OCI-LY7 (cell line): ENCODE results near the gene HERPUD2. TPM values are rescaled to one million over a fixed set of nuclear protein-coding genes. Genes with fewer than 3 reads are reported as not detected.
"Not testable (repeated sequence)": the region's sequence is repeated elsewhere in the genome, so short reads cannot be mapped to it uniquely, and the experiment has no call there.

Source experiments
- BruUV-seq: library from RNA; stranded (reverse); fragments of 400-500 nt; replicated peaks from 2 replicates; lab custom pipeline; 2021; lab: Mats Ljungman, UMichigan
- CTCF ChIA-PET: fragments of 300-600 bp; sonication (Branson Sonifier 250); formaldehyde crosslinking; loops from one replicate; lab custom pipeline; 2022; ENCODE audit warnings: antibody characterized with exemption; ENCODE audit not compliant: unreplicated experiment; lab: Charles Lee
- POLR2A ChIA-PET: fragments of 300-600 bp; sonication (Branson Sonifier 250); formaldehyde crosslinking; loops from one replicate; lab custom pipeline; 2022; ENCODE audit warnings: antibody characterized with exemption; lab: Charles Lee
- DNase-seq: peaks from one replicate; pipeline ENCODE4 v3.0.0-alpha.2; 2015; ENCODE audit warnings: low spot score
- H2AFZ ChIP-seq: fragments of 200-600 bp; sonication (generic), shearing (Covaris generic); 2 replicates; pipeline ENCODE4 v1.6.1; 2014; ENCODE audit warnings: mild to moderate bottlenecking, antibody characterized with exemption, low read length, moderate library complexity
- H3K27ac ChIP-seq: fragments of 200-600 bp; sonication (generic); 2 replicates; pipeline ENCODE4 v1.5.1; 2014; ENCODE audit warnings: mixed run types, low read depth, mild to moderate bottlenecking, moderate library complexity, low read length, inconsistent platforms; ENCODE audit not compliant: poor library complexity, severe bottlenecking
- H3K36me3 ChIP-seq: fragments of 200-600 bp; sonication (generic); 2 replicates; pipeline ENCODE4 v1.6.1; 2014; ENCODE audit warnings: mild to moderate bottlenecking, antibody characterized with exemption, low read length, moderate library complexity, mixed read lengths; ENCODE audit not compliant: insufficient read depth
- H3K4me1 ChIP-seq: fragments of 200-600 bp; sonication (generic); 2 replicates; pipeline ENCODE4 v1.5.1; 2014; ENCODE audit warnings: mild to moderate bottlenecking, low read length; ENCODE audit not compliant: insufficient read depth, poor library complexity, severe bottlenecking
- H3K4me2 ChIP-seq: fragments of 200-600 bp; sonication (generic); 2 replicates; pipeline ENCODE4 v1.6.1; 2014; ENCODE audit warnings: mild to moderate bottlenecking, low read length
- H3K4me3 ChIP-seq: fragments of 200-600 bp; sonication (generic); 2 replicates; pipeline ENCODE4 v1.5.1; 2014; ENCODE audit warnings: mild to moderate bottlenecking, low read depth, low read length; ENCODE audit not compliant: poor library complexity, severe bottlenecking
- H3K79me2 ChIP-seq: fragments of 200-600 bp; sonication (generic); 2 replicates; pipeline ENCODE4 v1.6.1; 2016; ENCODE audit warnings: low read depth, mild to moderate bottlenecking, low read length, moderate library complexity, mixed read lengths; ENCODE audit not compliant: insufficient read depth
- H3K9me2 ChIP-seq: fragments of 200-600 bp; sonication (generic); 2 replicates; pipeline ENCODE4 v1.6.1; 2016; ENCODE audit warnings: mild to moderate bottlenecking, low read length, mixed read lengths; ENCODE audit not compliant: insufficient read depth
- H3K9me3 ChIP-seq: fragments of 200-600 bp; sonication (generic); 2 replicates; pipeline ENCODE4 v1.6.1; 2014; ENCODE audit warnings: mild to moderate bottlenecking, mixed run types, low read length, mixed read lengths
- H4K20me1 ChIP-seq: fragments of 200-600 bp; sonication (generic); 2 replicates; pipeline ENCODE4 v1.6.1; 2014; ENCODE audit warnings: mild to moderate bottlenecking, antibody characterized with exemption, low read length, moderate library complexity, mixed read lengths; ENCODE audit not compliant: insufficient read depth
- CTCF ChIP-seq: fragments of 200-600 bp; sonication (generic); conservative IDR thresholded peaks from 2 replicates; pipeline ENCODE4 v1.5.1; 2014; ENCODE audit warnings: mild to moderate bottlenecking, antibody characterized with exemption, low read length, moderate library complexity, mixed read lengths
- EZH2phosphoT487 ChIP-seq: fragments of 200-600 bp; sonication (generic); IDR thresholded peaks from 2 replicates; pipeline ENCODE4 v1.6.1; 2018; ENCODE audit warnings: low read depth, borderline replicate concordance, mild to moderate bottlenecking, mixed run types, antibody characterized with exemption, low read length, moderate library complexity, mixed read lengths
- intact Hi-C: fragments of 100-400 bp; cut with micrococcal nuclease; formaldehyde crosslinking; loops from one replicate; pipeline ENCODE4 v1.10.0; 2022; ENCODE audit not compliant: unreplicated experiment
- total RNA-seq, 2 experiments: library from RNA; depleted of rRNA in 1 of 2; stranded (reverse); fragments of >200 nt in 1 of 2; shearing (Covaris generic) in 1 of 2; gene quantifications; 2 replicates each; pipeline ENCODE4 v1.2.3, GENCODE V29; 2014 to 2022

HERPUD2 gene
- total RNA-seq, 2 experiments from 2014 or later, result 11.9 to 20.6 TPM

- Histone ChIP-seq H3K4me1 (peaks cover 66% of the 10 kb centered on the region), H2AFZ (peak overlapping the region; percentile 51; the same call in 1 of the 2 replicates), H3K4me3 (peak overlapping the region; percentile 87), H3K9me3 (no peaks in the 10 kb centered on the region), H3K27ac (peak overlapping the region; percentile 68), H3K4me2 (peak overlapping the region; percentile 98), H3K36me3 (no peaks in the 10 kb centered on the region; the same call in 1 of the 2 replicates), H4K20me1 (peaks cover 10% of the 10 kb centered on the region; the same call in 1 of the 2 replicates), H3K79me2 (peaks cover 85% of the 10 kb centered on the region), H3K9me2 (no peaks in the 10 kb centered on the region)
- peak; percentile 30 for DNase-seq
- intact Hi-C loops, result loop anchor here (5.0 to 10.0 kb wide), 2 partner anchors 596 to 703 kb away; no protein-coding TSS in a partner anchor
- BruUV-seq, result no TSS peak
- no peak for TF ChIP-seq CTCF
- no peak for TF ChIP-seq EZH2phosphoT487
- ChIA-PET POLR2A (interaction anchor here (0.5 to 11.6 kb wide), 6 partner anchors 14 to 109 kb away, joined by 3 to 98 read pairs (median 5); partner anchors contain the start of gene SEPTIN7), CTCF (no interaction called here)
These were observed 3.6 kb downstream of the HERPUD2 start for GRCh38 chr7:35691366-35691765.

DNA sequence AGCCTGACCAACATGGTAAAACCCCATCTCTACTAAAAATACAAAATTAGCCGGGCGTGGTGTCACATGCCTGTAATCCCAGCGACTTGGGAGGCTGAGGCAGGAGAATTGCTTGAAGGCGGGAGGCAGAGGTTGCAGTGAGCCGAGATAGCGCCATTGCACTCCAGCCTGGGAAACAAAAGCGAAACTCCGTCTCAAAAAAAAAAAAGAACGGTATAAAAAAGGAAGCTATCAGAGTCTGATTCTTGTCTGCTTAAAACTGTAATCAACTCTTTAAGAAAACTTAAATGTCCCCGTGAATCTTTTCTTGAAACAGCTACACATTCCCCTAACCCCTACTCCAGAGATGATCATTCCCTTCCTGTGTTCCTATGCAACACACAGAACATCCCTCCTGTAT lies 4.3 kb downstream of the HERPUD2 start:
- intact Hi-C loops, result loop anchor here (5.0 to 10.0 kb wide), 2 partner anchors 597 to 704 kb away; no protein-coding TSS in a partner anchor
- peak; percentile 34 for DNase-seq

DNA sequence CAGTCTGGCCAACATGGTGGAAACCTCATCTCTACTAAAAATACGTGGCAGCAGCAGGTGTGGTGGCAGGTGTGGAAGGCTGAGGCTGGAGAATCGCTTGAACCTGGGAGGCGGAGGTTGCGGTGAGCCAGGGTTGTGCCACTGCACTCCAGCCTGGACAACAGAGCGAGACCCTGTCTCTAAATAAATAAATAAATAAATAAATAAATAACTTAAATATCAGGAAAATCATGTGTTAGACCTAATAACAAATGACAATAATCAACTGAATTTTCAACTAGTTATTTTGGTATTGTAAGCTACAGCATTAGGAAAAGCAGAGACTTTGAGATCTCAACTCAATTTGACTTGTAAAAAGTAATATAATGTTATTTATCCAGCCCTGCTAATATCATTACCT lies 9.2 kb downstream of the HERPUD2 start:
- Histone ChIP-seq H3K4me2 (no peak overlapping the region), H3K36me3 (peaks cover 12% of the 10 kb centered on the region), H3K4me3 (no peak overlapping the region), H3K9me3 (no peaks in the 10 kb centered on the region; the same call in 1 of the 2 replicates), H3K4me1 (peaks cover 44% of the 10 kb centered on the region), H2AFZ (no peak overlapping the region), H4K20me1 (no peaks in the 10 kb centered on the region; the same call in 1 of the 2 replicates), H3K9me2 (no peaks in the 10 kb centered on the region), H3K27ac (no peak overlapping the region), H3K79me2 (peaks cover 55% of the 10 kb centered on the region)
- ChIA-PET POLR2A (interaction anchor here (0.7 to 1.3 kb wide), 3 partner anchors 9 to 91 kb away, joined by 3 read pairs; no protein-coding TSS in a partner anchor), CTCF (no interaction called here)
- intact Hi-C loops, result loop anchor here (5.0 kb wide), 1 partner anchor 648 kb away; the partner anchor contains the start of gene DPY19L1
- TF ChIP-seq EZH2phosphoT487 (no peak), CTCF (no peak)
- no peak for DNase-seq
- BruUV-seq, result no TSS peak

More for the DNA sequence above, 4.3 kb downstream of the HERPUD2 start:
- Histone ChIP-seq H2AFZ (peak overlapping the region; percentile 83), H3K4me1 (peaks cover 59% of the 10 kb centered on the region), H3K27ac (peak overlapping the region; percentile 68), H3K4me2 (peak overlapping the region; percentile 98), H4K20me1 (peaks cover 10% of the 10 kb centered on the region; the same call in 1 of the 2 replicates), H3K79me2 (peaks cover 81% of the 10 kb centered on the region), H3K4me3 (peak overlapping the region; percentile 87)
- H3K36me3 ChIP-seq, H3K9me3 ChIP-seq, CTCF ChIA-PET, BruUV-seq, H3K9me2 ChIP-seq: not testable (repeated sequence)
- POLR2A ChIA-PET, result interaction anchor here (0.7 to 11.6 kb wide), 5 partner anchors 14 to 37 kb away, joined by 3 to 98 read pairs (median 5); no protein-coding TSS in a partner anchor
